GM18511 (cell line): ENCODE data around the gene LGR6.

Source experiments
- ATAC-seq: cut with Tn5 transposase; IDR thresholded peaks from one replicate; pipeline ENCODE4 v1.9.1; 2021; ENCODE audit warnings: mild to moderate bottlenecking, moderate library complexity; ENCODE audit not compliant: unreplicated experiment

The LGR6 gene

DNA sequence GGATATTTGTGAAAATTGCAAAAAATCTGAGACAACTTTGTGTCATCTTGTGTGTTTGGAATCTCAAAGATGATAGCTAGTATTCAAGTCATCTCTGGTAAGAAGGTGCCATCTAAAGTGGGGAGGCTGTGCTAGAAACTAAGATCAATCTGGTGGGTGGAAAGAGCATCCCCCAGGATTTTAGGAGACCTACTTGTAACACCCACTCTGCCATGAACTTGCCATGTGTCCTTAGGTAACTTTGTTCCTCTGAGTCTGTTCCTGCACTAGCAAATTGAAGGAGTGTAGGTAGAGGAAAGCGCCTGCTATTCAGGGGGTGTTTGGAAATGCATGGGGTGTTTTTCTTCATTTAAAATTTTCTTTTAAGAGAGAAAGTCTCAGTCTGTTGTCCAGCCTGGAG lies 24.4 kb downstream of the LGR6 start:
- ATAC-seq = no peak

DNA sequence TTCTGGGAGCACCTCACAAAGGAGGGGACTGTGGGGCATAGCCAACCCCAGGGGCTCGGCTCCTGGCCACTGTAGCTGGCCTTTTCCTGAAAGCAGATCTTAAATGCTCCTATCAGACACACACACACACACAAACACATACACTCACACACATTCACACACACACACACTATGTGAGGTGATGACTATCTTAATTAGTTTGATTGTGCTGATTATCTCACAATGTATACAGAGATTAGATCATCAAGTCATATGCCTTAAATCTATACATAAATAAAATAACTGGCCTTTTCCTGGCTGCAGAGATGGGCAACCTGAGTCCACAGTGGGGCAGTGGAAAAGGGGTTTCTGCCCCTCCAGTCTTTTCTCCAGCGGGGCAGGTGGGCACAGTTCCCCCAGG lies 27.1 kb downstream of the LGR6 start:
- no peak for ATAC-seq

- no peak for ATAC-seq
Observed at GRCh38 chr1:202221911-202222909, 28.6 kb downstream of the LGR6 start.

DNA sequence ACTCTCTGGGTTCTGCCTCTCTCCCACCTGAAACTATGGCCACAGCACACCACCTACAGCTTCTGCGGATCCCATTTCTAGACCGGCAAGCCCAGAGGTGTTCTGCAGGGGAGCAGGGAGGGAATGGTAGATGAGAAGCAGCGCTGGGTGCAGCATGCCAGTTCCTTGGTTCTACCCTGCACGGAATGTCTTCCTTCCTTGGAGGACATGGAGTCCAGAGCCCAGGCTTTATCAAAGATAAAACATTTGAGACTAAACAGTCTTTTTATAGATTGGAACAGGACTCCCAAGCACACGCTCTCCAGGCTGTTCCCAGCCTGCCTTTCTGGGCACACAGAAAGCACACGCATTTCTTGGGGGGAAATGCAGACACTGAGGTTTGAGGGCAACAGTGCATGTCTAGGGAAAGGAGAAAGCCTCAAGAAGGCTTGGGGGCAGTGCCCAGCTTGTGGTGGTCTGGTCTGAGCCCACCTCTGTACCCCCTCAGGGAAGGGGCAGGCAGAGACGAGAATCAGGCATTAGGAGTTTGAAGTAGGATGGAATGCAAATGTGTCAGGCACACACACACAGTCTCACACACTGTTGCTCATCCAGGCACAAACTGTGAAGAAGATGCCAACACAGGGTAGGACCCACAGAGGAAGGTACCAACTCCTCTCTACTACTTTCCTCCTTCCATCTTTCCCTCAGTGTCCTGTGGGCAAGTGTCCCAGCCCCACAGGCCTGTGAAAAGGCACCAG lies 29.7 kb downstream of the LGR6 start:
- no peak for ATAC-seq

DNA sequence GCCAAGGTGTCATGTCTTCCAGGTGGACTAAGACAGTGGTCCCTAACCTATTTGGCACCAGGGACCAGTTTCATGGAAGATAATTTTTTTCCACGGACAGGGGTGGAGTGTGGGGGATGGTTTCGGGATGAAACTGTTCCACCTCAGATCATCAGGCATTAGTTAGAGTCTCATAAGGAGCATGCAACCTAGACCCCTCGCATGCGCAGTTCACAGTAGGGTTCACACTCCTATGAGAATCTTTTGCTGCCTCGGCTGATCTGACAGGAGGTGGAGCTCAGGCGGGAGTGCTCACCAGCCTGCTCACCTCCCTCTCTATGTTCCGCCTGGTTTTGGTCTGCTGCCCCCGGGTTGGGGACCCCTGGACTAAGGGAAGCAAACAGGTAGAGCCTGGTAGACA lies 30.9 kb downstream of the LGR6 start:
- no peak for ATAC-seq

DNA sequence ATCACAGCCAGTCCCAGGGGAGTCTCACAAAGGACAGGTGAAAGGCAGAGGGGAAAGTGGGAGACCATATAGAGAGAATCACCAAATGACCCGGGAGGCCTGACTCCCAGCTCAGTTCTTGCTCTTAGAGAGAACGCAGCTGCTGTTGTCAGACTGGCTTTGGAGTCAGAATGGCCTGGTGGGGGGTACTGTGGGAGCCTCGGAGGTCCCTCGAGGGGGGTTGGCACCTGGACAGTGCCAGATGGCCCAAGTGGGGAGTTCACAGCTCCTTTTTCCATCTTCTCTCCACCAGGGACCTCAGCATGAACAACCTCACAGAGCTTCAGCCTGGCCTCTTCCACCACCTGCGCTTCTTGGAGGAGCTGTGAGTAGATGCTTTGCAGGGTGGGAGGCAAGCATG lies 31.5 kb downstream of the LGR6 start:
- no peak for ATAC-seq

GRCh38 chr1:202227053-202227672 lies 33.6 kb downstream of the LGR6 start:
- ATAC-seq = no peak

- no peak for ATAC-seq
Observed at GRCh38 chr1:202227997-202228401, 34.4 kb downstream of the LGR6 start.

DNA sequence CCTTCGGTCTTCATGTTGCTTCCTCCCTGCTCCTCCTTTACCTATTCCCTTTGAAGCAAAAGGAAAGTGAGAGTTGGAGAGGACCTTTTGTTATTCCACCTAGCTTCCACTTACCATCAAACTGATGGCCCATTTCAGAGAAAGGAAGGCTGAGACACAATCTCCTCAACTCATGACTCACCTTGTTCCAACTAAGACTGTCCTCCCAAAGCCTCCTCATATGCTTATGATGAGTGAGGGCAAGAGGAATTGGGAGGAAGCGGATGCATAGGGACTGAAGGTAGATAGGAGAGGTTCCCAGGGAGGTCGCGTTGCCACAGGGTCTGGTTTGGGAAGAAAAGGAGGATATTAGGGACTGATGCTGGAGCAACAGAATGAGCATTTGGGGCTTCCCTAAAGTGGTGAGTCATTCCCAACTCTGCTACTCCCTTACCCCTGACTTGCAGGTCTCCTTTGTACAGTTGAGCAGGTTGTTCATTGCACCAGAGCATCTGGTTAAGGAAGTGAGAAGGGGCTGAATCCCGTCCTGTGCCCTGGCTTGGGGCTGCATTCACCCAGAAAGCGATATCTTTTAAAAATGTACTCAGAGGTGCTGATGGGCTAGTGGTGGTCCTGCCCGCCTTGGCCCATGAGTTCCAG lies 35.0 kb downstream of the LGR6 start:
- no peak for ATAC-seq

DNA sequence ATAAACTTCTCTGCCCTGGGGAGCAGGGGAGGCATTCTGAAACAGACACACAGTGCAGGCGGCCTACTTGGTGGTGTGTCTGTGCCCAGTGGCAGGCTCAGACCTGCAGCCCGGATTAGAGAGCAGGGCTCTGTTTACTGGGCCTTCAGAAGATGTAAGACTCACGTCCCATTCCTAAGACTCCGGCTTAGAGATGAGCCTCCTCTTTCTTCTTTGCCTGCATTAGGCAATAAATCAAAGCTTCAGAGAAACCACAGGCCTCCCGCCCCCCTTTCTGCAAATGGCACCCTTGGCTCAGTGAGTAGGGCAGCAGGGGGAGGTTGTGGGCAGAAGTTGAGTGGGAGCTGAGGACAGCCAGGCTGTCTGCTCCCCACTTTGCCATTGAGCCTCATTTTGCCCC lies 35.8 kb downstream of the LGR6 start:
- ATAC-seq = no peak

DNA sequence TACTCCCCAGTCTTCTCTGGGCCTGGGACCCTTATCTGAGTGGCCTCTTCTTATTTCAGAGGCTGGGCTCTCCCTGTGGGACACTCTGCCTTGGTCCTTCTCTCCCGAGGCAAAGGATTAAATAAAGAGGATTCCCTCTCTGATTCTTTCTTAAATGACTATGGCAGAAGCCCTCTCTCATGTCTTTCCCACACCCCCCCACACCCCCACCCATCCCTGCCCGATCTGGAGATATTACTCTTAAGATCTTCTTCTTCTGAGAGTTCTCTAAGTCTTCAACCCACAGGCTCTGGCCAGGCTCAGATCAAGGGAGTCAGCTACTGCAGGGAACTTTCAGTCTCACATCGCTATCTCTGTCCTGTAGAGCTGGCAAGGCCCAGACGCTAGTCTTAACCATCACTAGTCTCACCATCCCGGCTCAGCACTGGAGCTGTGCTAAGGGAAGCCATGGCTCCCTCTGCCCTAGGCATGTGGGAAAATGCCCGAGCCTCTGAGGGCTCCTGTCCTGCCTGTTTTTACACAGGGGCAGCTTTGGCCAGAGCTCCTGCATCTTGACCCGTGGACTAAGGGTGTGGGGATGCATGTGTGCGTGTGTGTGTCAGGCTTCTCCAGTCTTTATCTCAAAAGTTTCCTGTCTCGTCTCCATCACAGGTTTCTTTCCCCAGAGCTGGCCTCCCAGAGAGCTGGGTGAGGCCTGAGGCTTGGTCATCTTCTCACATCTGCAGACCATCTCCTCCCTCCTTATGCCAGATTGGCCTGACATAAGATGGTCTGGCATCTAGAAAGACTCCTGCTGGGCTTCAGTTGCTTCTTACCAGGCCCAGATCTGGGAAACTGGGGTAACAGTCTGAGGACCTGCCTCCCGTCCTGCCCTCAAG lies 36.7 kb downstream of the LGR6 start:
- no peak for ATAC-seq

DNA sequence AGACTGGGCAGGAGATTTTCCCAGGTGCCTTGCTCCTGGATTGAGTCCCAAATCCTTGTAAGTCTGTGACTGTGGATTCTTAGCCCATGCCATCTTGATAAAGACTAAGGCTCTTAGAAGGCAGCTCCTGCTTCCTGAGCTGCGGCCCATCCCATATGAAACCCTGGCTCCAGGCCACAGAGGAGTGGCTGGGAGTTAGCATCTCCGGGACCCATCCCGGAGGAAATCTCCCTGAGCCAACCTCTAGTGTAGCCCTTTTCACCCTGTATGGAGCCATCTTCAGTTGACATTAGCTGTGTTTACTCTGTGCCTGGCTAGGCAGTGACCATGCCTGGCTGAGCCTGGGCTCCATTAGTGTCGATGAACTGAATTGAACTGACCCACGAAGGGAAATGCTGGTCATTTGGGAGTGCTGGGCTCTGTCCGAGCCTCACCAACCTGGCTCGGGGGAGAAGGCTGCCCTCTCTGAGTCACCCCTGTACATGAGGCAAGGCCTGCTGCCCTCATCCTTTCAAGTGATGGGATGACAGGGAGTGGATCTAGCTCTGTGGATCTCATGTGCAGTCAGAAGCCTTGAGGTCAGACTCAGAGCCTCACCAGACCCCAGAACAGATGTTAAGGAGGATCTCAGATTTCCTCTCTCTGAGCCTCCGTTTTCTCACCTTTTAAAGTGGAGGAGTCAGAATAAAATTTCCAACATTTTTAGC lies 37.5 kb downstream of the LGR6 start:
- no peak for ATAC-seq

- no peak for ATAC-seq
Observed at GRCh38 chr1:202233171-202233570, 39.6 kb downstream of the LGR6 start.

GRCh38 chr1:202233804-202234203 lies 40.2 kb downstream of the LGR6 start:
- no peak for ATAC-seq

GRCh38 chr1:202234331-202235002 lies 40.9 kb downstream of the LGR6 start:
- ATAC-seq = no peak

GRCh38 chr1:202235003-202235660 lies 41.5 kb downstream of the LGR6 start:
- no peak for ATAC-seq

DNA sequence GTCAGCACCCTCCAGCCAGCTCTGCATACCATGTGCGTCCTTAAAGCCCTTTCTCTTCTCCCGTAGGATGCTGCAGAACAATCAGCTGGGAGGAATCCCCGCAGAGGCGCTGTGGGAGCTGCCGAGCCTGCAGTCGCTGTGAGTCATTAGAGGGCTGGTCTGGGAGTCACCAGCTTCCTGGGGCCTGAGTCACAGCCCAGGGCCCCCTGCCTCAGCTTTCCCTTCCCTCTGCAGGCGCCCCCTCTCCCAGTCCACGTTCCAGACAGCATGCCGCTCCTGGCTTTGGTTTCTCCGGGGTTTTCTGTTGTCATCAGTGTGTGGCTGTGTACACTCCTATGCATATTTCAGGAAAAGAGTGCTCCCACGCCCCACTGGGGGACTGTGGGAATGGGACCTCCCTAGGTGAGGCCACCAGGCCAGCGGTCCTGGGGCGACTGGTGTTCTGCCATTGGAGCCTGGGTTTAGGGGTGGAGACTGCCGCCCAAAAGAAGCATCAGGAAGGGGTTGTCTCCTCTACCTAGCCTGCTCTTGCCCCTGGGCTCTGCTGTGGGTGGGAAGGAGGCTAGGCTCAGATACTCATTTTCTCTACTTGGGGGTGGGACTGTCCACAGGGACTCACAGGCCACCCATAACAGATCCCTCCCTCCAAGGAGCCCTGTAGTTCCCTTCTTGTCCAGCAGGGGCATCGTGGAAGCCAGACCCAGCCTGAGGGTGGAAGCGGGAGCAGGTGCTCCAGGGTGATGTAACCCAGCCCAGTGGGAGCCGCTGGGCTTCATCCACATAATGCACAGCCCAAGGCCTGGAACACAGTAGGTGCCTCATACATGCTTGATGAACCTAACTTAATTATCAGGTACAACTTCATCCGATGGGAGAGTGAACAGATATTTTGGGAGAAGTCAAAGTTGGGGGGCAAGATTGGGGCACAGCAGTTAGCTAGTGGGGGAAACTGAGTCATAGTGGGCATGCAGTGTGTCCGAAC lies 42.5 kb downstream of the LGR6 start:
- ATAC-seq = peak; percentile 46
